IMR-90 (cell line): ENCODE data around the gene FAXDC2. TPM values are rescaled to one million over a fixed set of nuclear protein-coding genes. Genes with fewer than 3 reads are reported as not detected.

Experiments
- ATAC-seq: fragments of 200-7000 bp; cut with Tn5 transposase; 2 replicates; pipeline ENCODE4 v1.9.1; 2020; ENCODE audit warnings: low read depth, mild to moderate bottlenecking, moderate library complexity
- BruUV-seq: library from RNA; stranded (reverse); fragments of 400-500 nt; replicated peaks from 2 replicates; lab custom pipeline; 2021; lab: Mats Ljungman, UMichigan
- CTCF ChIA-PET: fragments of 300-600 bp; formaldehyde crosslinking; extraction: SDS; loops from one replicate; lab custom pipeline; 2021; ENCODE audit warnings: antibody characterized with exemption; lab: Yijun Ruan, JAX
- POLR2A ChIA-PET: fragments of 300-600 bp; sonication (Branson Sonifier 250); formaldehyde crosslinking; loops from one replicate; lab custom pipeline; 2022; ENCODE audit warnings: antibody characterized with exemption; ENCODE audit not compliant: unreplicated experiment; lab: Charles Lee
- DNase-seq: peaks from one replicate; pipeline ENCODE4 v3.0.0; 2013
- H2AFZ ChIP-seq: replicated peaks from 2 replicates; pipeline ENCODE3; 2013; ENCODE audit warnings: low read length, mild to moderate bottlenecking; ENCODE audit not compliant: poor library complexity
- H2AK5ac ChIP-seq: 2 replicates; pipeline ENCODE4 v1.6.1; 2013; ENCODE audit warnings: low read depth, low read length, inconsistent platforms
- H2AK9ac ChIP-seq: replicated peaks from 2 replicates; pipeline ENCODE3; 2013; ENCODE audit warnings: mild to moderate bottlenecking, low read depth, low read length, moderate library complexity; ENCODE audit not compliant: poor library complexity
- H2BK120ac ChIP-seq: 2 replicates; pipeline ENCODE4 v1.6.1; 2013; ENCODE audit warnings: low read depth, low read length, inconsistent platforms
- H2BK15ac ChIP-seq: 3 replicates; pipeline ENCODE4 v1.6.1; 2013; ENCODE audit warnings: low read depth, low read length, inconsistent platforms
- H2BK20ac ChIP-seq: 2 replicates; pipeline ENCODE4 v1.6.1; 2013; ENCODE audit warnings: low read depth, mild to moderate bottlenecking, inconsistent platforms, low read length, moderate library complexity
- H2BK5ac ChIP-seq: 2 replicates; pipeline ENCODE4 v1.6.1; 2013; ENCODE audit warnings: mild to moderate bottlenecking, low read depth, low read length, inconsistent platforms; ENCODE audit not compliant: poor library complexity, severe bottlenecking
- H3K14ac ChIP-seq: replicated peaks from 2 replicates; pipeline ENCODE4 v1.6.1; 2013; ENCODE audit warnings: low read depth, low read length, inconsistent platforms
- H3K18ac ChIP-seq: 2 replicates; pipeline ENCODE4 v1.6.1; 2013; ENCODE audit warnings: low read depth, low read length, control low read depth
- H3K23ac ChIP-seq: 2 replicates; pipeline ENCODE4 v1.6.1; 2013; ENCODE audit warnings: low read depth, low read length, inconsistent platforms
- H3K27ac ChIP-seq: 2 replicates; pipeline ENCODE4 v1.5.1; 2013; ENCODE audit warnings: mild to moderate bottlenecking, control low read depth, low read length; ENCODE audit not compliant: insufficient read depth
- H3K27me3 ChIP-seq: 2 replicates; pipeline ENCODE4 v1.6.1; 2013; ENCODE audit warnings: low read length; ENCODE audit not compliant: control insufficient read depth, insufficient read depth
- H3K36me3 ChIP-seq: 2 replicates; pipeline ENCODE4 v1.6.1; 2013; ENCODE audit warnings: low read length, mixed read lengths; ENCODE audit not compliant: control insufficient read depth, insufficient read depth
- H3K4ac ChIP-seq: 2 replicates; pipeline ENCODE4 v1.6.1; 2013; ENCODE audit warnings: low read depth, low read length, inconsistent platforms
- H3K4me1 ChIP-seq: 2 replicates; pipeline ENCODE4 v1.6.1; 2013; ENCODE audit warnings: low read length, mixed read lengths; ENCODE audit not compliant: control insufficient read depth, insufficient read depth
- H3K4me2 ChIP-seq: 2 replicates; pipeline ENCODE4 v1.6.1; 2013; ENCODE audit warnings: low read depth, mild to moderate bottlenecking, control low read depth, low read length, moderate library complexity
- H3K4me3 ChIP-seq: 2 replicates; pipeline ENCODE4 v1.5.1; 2013; ENCODE audit warnings: low read depth, mild to moderate bottlenecking, control low read depth, low read length, moderate library complexity; ENCODE audit not compliant: insufficient read depth
- H3K56ac ChIP-seq: 2 replicates; pipeline ENCODE4 v1.6.1; 2013; ENCODE audit warnings: low read length, inconsistent platforms; ENCODE audit not compliant: insufficient read depth; ENCODE audit errors: extremely low read depth
- H3K79me1 ChIP-seq, 2 experiments: 2 replicates each; pipeline ENCODE4 v1.6.1; 2013; ENCODE audit warnings: low read length in 2 of 2, inconsistent platforms in 1 of 2, low read depth in 1 of 2
- H3K9ac ChIP-seq: 2 replicates; pipeline ENCODE4 v1.6.1; 2013; ENCODE audit warnings: low read depth, low read length, control low read depth
- H3K9me1 ChIP-seq: 2 replicates; pipeline ENCODE4 v1.6.1; 2013; ENCODE audit warnings: low read length, inconsistent platforms; ENCODE audit not compliant: insufficient read depth
- H3K9me3 ChIP-seq: 2 replicates; pipeline ENCODE4 v1.6.1; 2013; ENCODE audit warnings: low read length; ENCODE audit not compliant: control insufficient read depth, insufficient read depth
- H4K20me1 ChIP-seq: 2 replicates; pipeline ENCODE4 v1.6.1; 2013; ENCODE audit warnings: low read length, inconsistent platforms; ENCODE audit not compliant: insufficient read depth
- H4K5ac ChIP-seq: 2 replicates; pipeline ENCODE4 v1.6.1; 2013; ENCODE audit warnings: mild to moderate bottlenecking, low read depth, low read length, control low read depth
- H4K8ac ChIP-seq, 2 experiments: 2 replicates each; pipeline ENCODE4 v1.6.1; 2013; ENCODE audit warnings: low read depth in 2 of 2, low read length in 2 of 2, control low read depth in 1 of 2, inconsistent platforms in 1 of 2
- H4K91ac ChIP-seq: 2 replicates; pipeline ENCODE4 v1.6.1; 2013; ENCODE audit warnings: low read depth, low read length, inconsistent platforms; ENCODE audit not compliant: insufficient read depth
- CHD1 ChIP-seq: IDR thresholded peaks from 2 replicates; pipeline ENCODE4 v1.6.1; 2012; ENCODE audit warnings: low read depth, low read length, improper control_type of control experiment
- NFE2L2 ChIP-seq: fragments of 150-350 bp; IDR thresholded peaks from 2 replicates; pipeline ENCODE4 v1.6.1; 2016; ENCODE audit warnings: low read depth, mild to moderate bottlenecking, low read length
- RAD21 ChIP-seq: IDR thresholded peaks from 2 replicates; pipeline ENCODE4 v1.6.1; 2012; ENCODE audit warnings: low read length, improper control_type of control experiment
- RFX5 ChIP-seq: IDR thresholded peaks from 2 replicates; pipeline ENCODE4 v1.8.0; 2012; ENCODE audit warnings: low read depth, mild to moderate bottlenecking, low read length, moderate library complexity
- WGBS, 2 experiments: methylation state at CpG; one replicate each; pipeline versions ENCODE4 v1.1.5 to v1.1.7; 2013; ENCODE audit warnings: missing lambda C conversion rate in 2 of 2; ENCODE audit not compliant: insufficient read length in 1 of 2; ENCODE audit errors: extremely low coverage in 2 of 2; 5-methylcytosine and 5-hydroxymethylcytosine counted together
- dilution Hi-C: fragments of 300-500 bp; cut with HindIII; formaldehyde crosslinking; loops from one replicate; pipeline ENCODE4 v1.14.3; 2018; ENCODE audit warnings: low sequenced_read_pairs; ENCODE audit not compliant: unreplicated experiment
- in situ Hi-C: fragments of 300-500 bp; cut with MboI; formaldehyde crosslinking; loops from 3 replicates; pipeline ENCODE4 v1.14.3; 2019; ENCODE audit warnings: low sequenced_read_pairs, inconsistent platforms, mixed read lengths
- intact Hi-C: fragments of 100-400 bp; cut with micrococcal nuclease; formaldehyde crosslinking; loops from 2 replicates; pipeline ENCODE4 v1.10.0; 2022
- polyA plus RNA-seq, 3 experiments: library from polyadenylated mRNA; depleted of rRNA; stranded (reverse); fragments of >200 nt; gene quantifications; 2 replicates each; pipeline ENCODE4 v1.2.3, GENCODE V29; 2012; ENCODE audit warnings: low replicate concordance in 1 of 3
- total RNA-seq: library from RNA; depleted of rRNA; stranded (reverse); fragments of >200 nt; gene quantifications from 2 replicates; pipeline ENCODE4 v1.2.3, GENCODE V29; 2012
- TF ChIP-seq, protein P1 (sequence below): fragments of 150-350 bp; IDR thresholded peaks from 2 replicates; pipeline ENCODE4 v1.6.1; 2017; ENCODE audit warnings: mild to moderate bottlenecking, antibody characterized with exemption, low read length, low read depth
- TF ChIP-seq, protein P2 (sequence below): conservative IDR thresholded peaks from 2 replicates; pipeline ENCODE4 v1.5.1; 2012; ENCODE audit warnings: mild to moderate bottlenecking, low read depth, low read length, improper control_type of control experiment

The FAXDC2 gene
- total and polyA plus RNA-seq, 2 of the 4 experiments (the other 2 are of a cell fraction) = 4.3 to 8.9 TPM

DNA sequence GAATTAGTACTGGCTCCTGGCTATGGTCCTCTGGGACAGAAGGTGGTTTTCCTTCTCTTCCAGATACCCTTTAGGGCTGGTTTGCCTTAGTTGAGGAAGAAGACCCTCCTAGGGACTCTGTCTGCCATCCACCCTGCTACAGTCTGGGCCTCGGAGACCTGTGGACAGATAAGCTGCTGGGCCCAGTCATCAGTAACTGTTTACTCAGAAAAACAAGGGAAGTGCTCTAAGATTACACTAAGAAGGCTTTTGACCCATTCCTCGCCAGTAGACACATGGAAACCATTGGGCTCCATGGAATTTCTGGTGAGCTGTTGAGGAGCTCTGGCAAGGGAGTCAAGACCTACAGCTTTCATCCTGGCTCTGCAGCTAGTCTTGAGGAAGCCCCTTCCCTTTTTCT lies 64.0 kb downstream of the FAXDC2 start:
- peak; percentile 73 for ATAC-seq
- peak; percentile 55 for DNase-seq
- dilution Hi-C loops = no loop called here

More for the DNA sequence above, 64.0 kb downstream of the FAXDC2 start:
- Histone ChIP-seq H3K23ac (0 out of 2 replicates have a peak overlapping the region, but pooled peaks have one; percentile 40), H3K14ac (no peak overlapping the region), H3K4ac (no peak overlapping the region), H2BK5ac (no peak overlapping the region), H3K79me1 (peaks cover 32 to 84% of the 10 kb centered on the region in 2 experiments), H2AK9ac (no peak overlapping the region), H4K8ac (no peak overlapping the region), H3K4me1 (peaks cover 22% of the 10 kb centered on the region), H3K9ac (no peak overlapping the region), H3K9me1 (peaks cover 45% of the 10 kb centered on the region), H3K27me3 (no peaks in the 10 kb centered on the region), H2BK120ac (no peak overlapping the region), H3K4me2 (peak overlapping the region; percentile 64; the same call in 1 of the 2 replicates), H3K36me3 (0 out of 2 replicates have a peak, but pooled peaks cover 6% of the 10 kb centered on the region), H3K27ac (no peak overlapping the region), H3K9me3 (no peaks in the 10 kb centered on the region), H3K56ac (no peak overlapping the region), H2AK5ac (no peak overlapping the region), H3K4me3 (no peak overlapping the region), H4K91ac (no peak overlapping the region), H2BK15ac (no peak overlapping the region), H4K5ac (no peak overlapping the region), H4K20me1 (peaks cover 94% of the 10 kb centered on the region), H2AFZ (no peak overlapping the region), H3K18ac (no peak overlapping the region), H2BK20ac (no peak overlapping the region)
- in situ Hi-C loops (no loop called here), intact Hi-C loops (no loop called here)
- ChIA-PET CTCF (no interaction called here), POLR2A (no interaction called here)
- TF ChIP-seq NFE2L2 (no peak), RAD21 (no peak), CHD1 (no peak), RFX5 (peak; percentile 82)
- TF ChIP-seq, protein P1, sequence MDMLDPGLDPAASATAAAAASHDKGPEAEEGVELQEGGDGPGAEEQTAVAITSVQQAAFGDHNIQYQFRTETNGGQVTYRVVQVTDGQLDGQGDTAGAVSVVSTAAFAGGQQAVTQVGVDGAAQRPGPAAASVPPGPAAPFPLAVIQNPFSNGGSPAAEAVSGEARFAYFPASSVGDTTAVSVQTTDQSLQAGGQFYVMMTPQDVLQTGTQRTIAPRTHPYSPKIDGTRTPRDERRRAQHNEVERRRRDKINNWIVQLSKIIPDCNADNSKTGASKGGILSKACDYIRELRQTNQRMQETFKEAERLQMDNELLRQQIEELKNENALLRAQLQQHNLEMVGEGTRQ = no peak
- TF ChIP-seq, protein P2, sequence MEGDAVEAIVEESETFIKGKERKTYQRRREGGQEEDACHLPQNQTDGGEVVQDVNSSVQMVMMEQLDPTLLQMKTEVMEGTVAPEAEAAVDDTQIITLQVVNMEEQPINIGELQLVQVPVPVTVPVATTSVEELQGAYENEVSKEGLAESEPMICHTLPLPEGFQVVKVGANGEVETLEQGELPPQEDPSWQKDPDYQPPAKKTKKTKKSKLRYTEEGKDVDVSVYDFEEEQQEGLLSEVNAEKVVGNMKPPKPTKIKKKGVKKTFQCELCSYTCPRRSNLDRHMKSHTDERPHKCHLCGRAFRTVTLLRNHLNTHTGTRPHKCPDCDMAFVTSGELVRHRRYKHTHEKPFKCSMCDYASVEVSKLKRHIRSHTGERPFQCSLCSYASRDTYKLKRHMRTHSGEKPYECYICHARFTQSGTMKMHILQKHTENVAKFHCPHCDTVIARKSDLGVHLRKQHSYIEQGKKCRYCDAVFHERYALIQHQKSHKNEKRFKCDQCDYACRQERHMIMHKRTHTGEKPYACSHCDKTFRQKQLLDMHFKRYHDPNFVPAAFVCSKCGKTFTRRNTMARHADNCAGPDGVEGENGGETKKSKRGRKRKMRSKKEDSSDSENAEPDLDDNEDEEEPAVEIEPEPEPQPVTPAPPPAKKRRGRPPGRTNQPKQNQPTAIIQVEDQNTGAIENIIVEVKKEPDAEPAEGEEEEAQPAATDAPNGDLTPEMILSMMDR = no peak
- no CpG with 5 or more reads among the region's 2 CpGs for WGBS, 2 experiments
- BruUV-seq = no TSS peak
